ENCODE results near the gene TMEM184A.
"Not testable (repeated sequence)": the region's sequence is repeated elsewhere in the genome, so short reads cannot be mapped to it uniquely, and the experiment has no call there.

TMEM184A gene

GRCh38 chr7:1585142-1585981, 29.4 kb upstream of the TMEM184A start:
- Histone ChIP-seq H3K9me3 (ENCODE audit: control extremely low read depth in 1 of 5, control insufficient read depth in 4 of 5, insufficient read depth in 2 of 5, low read depth in 1 of 5, low read length in 4 of 5) (peaks cover 0 to 6% (median 0%) of the 10 kb centered on the region in 5 experiments), H3K36me3 (ENCODE audit: control insufficient read depth in 4 of 4, insufficient read depth in 4 of 4, low read length in 3 of 4) (no peaks in the 10 kb centered on the region), H3K27me3 (replicated peaks in 2 of 5; ENCODE audit: control insufficient read depth in 4 of 5, insufficient read depth in 5 of 5, low read length in 4 of 5) (peaks cover 0 to 14% (median 3%) of the 10 kb centered on the region in 5 experiments), H3K4me1 (ENCODE audit: control extremely low read depth in 1 of 4, control insufficient read depth in 4 of 4, insufficient read depth in 4 of 4, low read length in 3 of 4) (no peaks in the 10 kb centered on the region), H3K4me3 (ENCODE audit: control insufficient read depth in 1 of 7, extremely low read depth in 1 of 7, insufficient read depth in 4 of 7, low read depth in 2 of 7, low read length in 6 of 7) (no peak overlapping the region), H3K27ac (ENCODE audit: insufficient read depth in 1 of 2, low read depth in 1 of 2, low read length in 2 of 2, poor library complexity in 1 of 2, severe bottlenecking in 2 of 2) (no peak overlapping the region)
- 95% methylated on average over 36 of the region's 37 CpGs for WGBS (ENCODE audit: insufficient coverage)
- no peak for DNase-seq
- ChIA-PET CTCF (no interaction called here), POLR2A (no interaction called here)

DNA sequence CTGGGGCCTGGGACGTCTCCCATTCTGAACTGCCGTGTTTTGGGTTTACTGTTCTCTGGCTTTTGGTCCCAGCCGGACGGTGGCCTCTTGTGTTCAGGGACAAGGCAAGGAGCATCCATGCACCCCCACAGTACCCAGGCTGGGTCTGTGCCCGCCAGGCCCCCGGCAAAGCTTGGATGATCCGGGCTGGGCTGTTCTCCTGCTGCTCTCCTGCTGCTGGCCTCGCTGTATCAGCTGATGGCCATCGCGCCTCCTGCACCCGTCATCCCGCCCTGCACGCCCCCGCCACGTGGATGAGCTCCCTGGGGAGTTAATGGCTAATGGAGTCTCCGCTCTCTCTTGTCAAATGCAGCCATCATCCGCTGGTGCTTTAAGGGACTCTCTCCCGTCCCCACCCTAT, 28.7 kb upstream of the TMEM184A start:
- no peak overlapping the region for H3K27ac ChIP-seq (ENCODE audit: insufficient read depth in 1 of 2, low read depth in 1 of 2, low read length in 2 of 2, poor library complexity in 1 of 2, severe bottlenecking in 2 of 2)
- peaks cover 0 to 8% (median 0%) of the 10 kb centered on the region in 5 experiments for H3K27me3 ChIP-seq (replicated peaks in 2 of 5; ENCODE audit: control insufficient read depth in 4 of 5, insufficient read depth in 5 of 5, low read length in 4 of 5)
- H3K4me3 ChIP-seq (ENCODE audit: control insufficient read depth in 1 of 7, extremely low read depth in 1 of 7, insufficient read depth in 4 of 7, low read depth in 2 of 7, low read length in 6 of 7): no peak overlapping the region
- WGBS (ENCODE audit: insufficient coverage): 94% methylated on average over 18 of the region's 18 CpGs
- ChIA-PET POLR2A (no interaction called here), CTCF (no interaction called here)
- H3K9me3 ChIP-seq (ENCODE audit: control extremely low read depth in 1 of 5, control insufficient read depth in 4 of 5, insufficient read depth in 2 of 5, low read depth in 1 of 5, low read length in 4 of 5): peaks cover 0 to 6% (median 0%) of the 10 kb centered on the region in 5 experiments
- no peaks in the 10 kb centered on the region for H3K36me3 ChIP-seq (ENCODE audit: control insufficient read depth in 4 of 4, insufficient read depth in 4 of 4, low read length in 3 of 4)
- no peak for DNase-seq
- H3K4me1 ChIP-seq (ENCODE audit: control extremely low read depth in 1 of 4, control insufficient read depth in 4 of 4, insufficient read depth in 4 of 4, low read length in 3 of 4): no peaks in the 10 kb centered on the region

DNA sequence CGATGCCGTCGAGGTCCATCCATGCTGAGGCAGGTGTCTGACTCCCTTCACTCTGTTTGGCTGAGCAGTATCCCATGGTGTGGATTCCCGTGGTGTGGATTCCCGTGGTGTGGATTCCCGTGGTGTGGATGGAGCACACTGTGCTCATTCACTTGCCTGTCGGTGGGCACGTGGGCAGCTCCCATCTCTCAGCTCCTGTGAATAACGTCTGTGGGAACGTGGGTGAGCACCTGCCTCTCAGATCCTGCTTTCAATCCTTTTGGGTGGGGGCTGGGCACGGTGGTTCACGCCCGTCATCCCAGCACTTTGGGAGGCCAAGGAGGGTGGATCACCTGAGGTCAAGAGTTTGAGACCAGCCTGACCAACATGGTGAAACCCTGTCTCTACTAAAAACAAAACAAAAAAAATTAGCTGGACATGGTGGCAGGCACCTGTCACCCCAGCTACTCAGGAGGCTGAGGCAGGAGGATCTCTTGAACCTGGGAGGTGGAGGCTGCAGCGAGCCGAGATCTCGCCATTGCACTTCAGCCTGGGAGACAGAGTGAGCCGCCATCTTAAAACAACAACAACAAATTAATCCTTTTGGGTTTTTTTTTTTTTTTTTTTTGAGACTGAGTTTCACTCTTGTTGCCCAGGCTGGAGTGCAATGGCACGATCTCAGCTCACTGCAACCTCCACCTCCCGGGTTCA, 27.4 kb upstream of the TMEM184A start:
- POLR2A ChIA-PET: not testable (repeated sequence)

GRCh38 chr7:1580422-1581030, 24.5 kb upstream of the TMEM184A start:
- POLR2A ChIA-PET: no interaction called here
- no peaks in the 10 kb centered on the region for H3K36me3 ChIP-seq (ENCODE audit: control insufficient read depth in 4 of 4, insufficient read depth in 4 of 4, low read length in 3 of 4)
- 94% methylated on average over 18 of the region's 19 CpGs for WGBS (ENCODE audit: insufficient coverage)
- H3K4me3 ChIP-seq (ENCODE audit: control insufficient read depth in 1 of 7, extremely low read depth in 1 of 7, insufficient read depth in 4 of 7, low read depth in 2 of 7, low read length in 6 of 7): no peak overlapping the region
- no peak overlapping the region for H3K27ac ChIP-seq (ENCODE audit: insufficient read depth in 1 of 2, low read depth in 1 of 2, low read length in 2 of 2, poor library complexity in 1 of 2, severe bottlenecking in 2 of 2)
- no peaks in the 10 kb centered on the region for H3K27me3 ChIP-seq (replicated peaks in 2 of 5; ENCODE audit: control insufficient read depth in 4 of 5, insufficient read depth in 5 of 5, low read length in 4 of 5)
- DNase-seq: no peak
- no peaks in the 10 kb centered on the region for H3K9me3 ChIP-seq (ENCODE audit: control extremely low read depth in 1 of 5, control insufficient read depth in 4 of 5, insufficient read depth in 2 of 5, low read depth in 1 of 5, low read length in 4 of 5)
- CTCF ChIA-PET: interaction anchor here (1.1 to 1.3 kb wide), 2 partner anchors 12 to 767 kb away, joined by 3 to 4 read pairs; no protein-coding TSS in a partner anchor
- H3K4me1 ChIP-seq (ENCODE audit: control extremely low read depth in 1 of 4, control insufficient read depth in 4 of 4, insufficient read depth in 4 of 4, low read length in 3 of 4): peaks cover 0 to 7% (median 3%) of the 10 kb centered on the region in 4 experiments

More for the DNA sequence above, 27.4 kb upstream of the TMEM184A start:
- not testable (repeated sequence) for H3K9me3 ChIP-seq (ENCODE audit: control extremely low read depth in 1 of 5, control insufficient read depth in 4 of 5, insufficient read depth in 2 of 5, low read depth in 1 of 5, low read length in 4 of 5); H3K36me3 ChIP-seq (ENCODE audit: control insufficient read depth in 4 of 4, insufficient read depth in 4 of 4, low read length in 3 of 4); H3K4me3 ChIP-seq (ENCODE audit: control insufficient read depth in 1 of 7, extremely low read depth in 1 of 7, insufficient read depth in 4 of 7, low read depth in 2 of 7, low read length in 6 of 7); H3K4me1 ChIP-seq (ENCODE audit: control extremely low read depth in 1 of 4, control insufficient read depth in 4 of 4, insufficient read depth in 4 of 4, low read length in 3 of 4); DNase-seq; H3K27ac ChIP-seq (ENCODE audit: insufficient read depth in 1 of 2, low read depth in 1 of 2, low read length in 2 of 2, poor library complexity in 1 of 2, severe bottlenecking in 2 of 2); H3K27me3 ChIP-seq (replicated peaks in 2 of 5; ENCODE audit: control insufficient read depth in 4 of 5, insufficient read depth in 5 of 5, low read length in 4 of 5)
- WGBS (ENCODE audit: insufficient coverage): 95% methylated on average over 10 of the region's 19 CpGs
- CTCF ChIA-PET: interaction anchor here (0.9 to 1.2 kb wide), 2 partner anchors 10 to 11 kb away, joined by 3 read pairs; no protein-coding TSS in a partner anchor

DNA sequence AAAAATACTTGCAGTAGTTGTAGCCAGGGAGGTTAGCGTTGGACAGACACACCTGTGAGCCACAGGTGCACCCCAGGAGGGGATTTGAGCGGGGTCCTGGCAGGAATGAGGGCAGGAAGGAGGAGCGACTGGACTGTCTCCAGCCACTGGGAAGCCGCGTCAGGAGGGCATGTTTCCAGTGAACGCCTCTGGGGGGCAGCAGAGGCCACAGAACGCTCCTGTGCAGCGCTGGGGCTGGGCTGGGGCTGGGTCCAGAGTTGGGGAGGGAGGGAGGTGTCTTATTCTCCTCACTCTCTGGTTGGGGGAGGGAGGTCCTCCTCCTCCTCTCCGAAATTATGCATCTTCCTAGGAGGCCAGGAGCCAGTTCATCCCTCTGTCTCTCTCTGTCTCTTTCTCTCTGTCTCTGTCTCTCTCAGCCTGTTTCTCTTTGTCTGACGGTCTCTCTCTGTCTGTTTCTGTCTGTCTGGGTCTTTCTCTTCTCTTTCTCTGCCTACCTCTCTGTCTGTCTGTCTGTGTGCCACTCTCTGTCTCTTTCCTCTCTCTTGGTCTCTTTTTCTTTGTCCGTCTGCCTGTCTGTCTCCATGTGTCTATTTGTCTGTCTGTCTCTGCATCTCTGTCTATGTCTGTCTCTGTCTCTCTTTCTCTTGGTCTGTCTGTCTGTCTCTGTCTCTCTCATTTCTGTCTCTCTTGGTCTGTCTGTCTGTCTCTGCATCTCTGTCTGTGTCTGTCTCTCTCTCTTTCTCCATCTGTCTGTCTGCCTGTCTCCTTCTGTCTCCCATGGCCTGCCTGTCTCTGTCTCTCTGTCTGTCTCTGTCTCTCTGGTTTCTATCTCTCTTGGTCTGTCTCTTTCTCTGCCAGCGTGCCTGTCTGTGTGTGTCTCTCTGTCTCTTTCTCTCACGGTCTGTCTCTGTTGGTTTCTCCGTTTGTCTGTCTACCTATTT, 23.7 kb upstream of the TMEM184A start:
- Histone ChIP-seq H3K4me1 (ENCODE audit: control extremely low read depth in 1 of 4, control insufficient read depth in 4 of 4, insufficient read depth in 4 of 4, low read length in 3 of 4) (peaks cover 0 to 7% (median 3%) of the 10 kb centered on the region in 4 experiments), H3K9me3 (ENCODE audit: control extremely low read depth in 1 of 5, control insufficient read depth in 4 of 5, insufficient read depth in 2 of 5, low read depth in 1 of 5, low read length in 4 of 5) (no peaks in the 10 kb centered on the region), H3K36me3 (ENCODE audit: control insufficient read depth in 4 of 4, insufficient read depth in 4 of 4, low read length in 3 of 4) (no peaks in the 10 kb centered on the region), H3K27ac (ENCODE audit: insufficient read depth in 1 of 2, low read depth in 1 of 2, low read length in 2 of 2, poor library complexity in 1 of 2, severe bottlenecking in 2 of 2) (no peak overlapping the region), H3K4me3 (ENCODE audit: control insufficient read depth in 1 of 7, extremely low read depth in 1 of 7, insufficient read depth in 4 of 7, low read depth in 2 of 7, low read length in 6 of 7) (no peak overlapping the region), H3K27me3 (replicated peaks in 2 of 5; ENCODE audit: control insufficient read depth in 4 of 5, insufficient read depth in 5 of 5, low read length in 4 of 5) (no peaks in the 10 kb centered on the region)
- DNase-seq: peak; percentile 42 to 59 (median 56)
- 33% methylated on average over 12 of the region's 14 CpGs for WGBS (ENCODE audit: insufficient coverage)
- POLR2A ChIA-PET: no interaction called here
- CTCF ChIA-PET: interaction anchor here (0.6 to 1.3 kb wide), 8 partner anchors 9 to 630 kb away, joined by 3 to 8 read pairs (median 4); no protein-coding TSS in a partner anchor

- Histone ChIP-seq H3K9me3 (ENCODE audit: control extremely low read depth in 1 of 5, control insufficient read depth in 4 of 5, insufficient read depth in 2 of 5, low read depth in 1 of 5, low read length in 4 of 5) (no peaks in the 10 kb centered on the region), H3K36me3 (ENCODE audit: control insufficient read depth in 4 of 4, insufficient read depth in 4 of 4, low read length in 3 of 4) (no peaks in the 10 kb centered on the region), H3K27me3 (replicated peaks in 2 of 5; ENCODE audit: control insufficient read depth in 4 of 5, insufficient read depth in 5 of 5, low read length in 4 of 5) (no peaks in the 10 kb centered on the region), H3K4me3 (ENCODE audit: control insufficient read depth in 1 of 7, extremely low read depth in 1 of 7, insufficient read depth in 4 of 7, low read depth in 2 of 7, low read length in 6 of 7) (no peak overlapping the region), H3K27ac (ENCODE audit: insufficient read depth in 1 of 2, low read depth in 1 of 2, low read length in 2 of 2, poor library complexity in 1 of 2, severe bottlenecking in 2 of 2) (no peak overlapping the region), H3K4me1 (ENCODE audit: control extremely low read depth in 1 of 4, control insufficient read depth in 4 of 4, insufficient read depth in 4 of 4, low read length in 3 of 4) (peaks cover 0 to 7% (median 3%) of the 10 kb centered on the region in 4 experiments)
- CTCF ChIA-PET: interaction anchor here (1.0 to 1.3 kb wide), 4 partner anchors 13 to 631 kb away, joined by 5 to 8 read pairs (median 6); no protein-coding TSS in a partner anchor
- POLR2A ChIA-PET: interaction anchor here (0.5 kb wide), 1 partner anchor 785 kb away, joined by 3 read pairs; no protein-coding TSS in a partner anchor
- WGBS (ENCODE audit: insufficient coverage): 99% methylated on average over 6 of the region's 6 CpGs
- DNase-seq: no peak
These were observed 22.5 kb upstream of the TMEM184A start for GRCh38 chr7:1578513-1578912.
